DND-41 (cell line): ENCODE measurements around the gene RPL32.
A peak's percentile ranks its signal among the peaks of the same experiment; 100 is the strongest.

Experiments
- ATAC-seq: fragments of 200-7000 bp; cut with Tn5 transposase; 3 replicates; pipeline ENCODE4 v1.9.1; 2021; ENCODE audit warnings: low read depth; ENCODE audit not compliant: insufficient read depth
- DNase-seq: peaks from one replicate; pipeline ENCODE4 v3.0.0-alpha.2; 2020
- H2AFZ ChIP-seq: 2 replicates; pipeline ENCODE4 v1.6.0; 2012; ENCODE audit warnings: low read depth, low read length
- H3K27ac ChIP-seq: 2 replicates; pipeline ENCODE4 v1.5.1; 2012; ENCODE audit warnings: low read length, inconsistent platforms
- H3K27me3 ChIP-seq: fragments of 200-600 bp; sonication (generic); 2 replicates; pipeline ENCODE4 v1.6.0; 2012; ENCODE audit warnings: low read length, mild to moderate bottlenecking, inconsistent platforms; ENCODE audit not compliant: insufficient read depth, poor library complexity
- H3K36me3 ChIP-seq: 2 replicates; pipeline ENCODE4 v1.5.1; 2012; ENCODE audit warnings: low read length, inconsistent platforms; ENCODE audit not compliant: insufficient read depth
- H3K4me1 ChIP-seq: 2 replicates; pipeline ENCODE4 v1.5.1; 2012; ENCODE audit warnings: mild to moderate bottlenecking, low read length; ENCODE audit not compliant: insufficient read depth
- H3K4me2 ChIP-seq: 2 replicates; pipeline ENCODE4 v1.6.0; 2012; ENCODE audit warnings: mild to moderate bottlenecking, moderate library complexity, low read length, inconsistent platforms; ENCODE audit not compliant: insufficient read depth
- H3K4me3 ChIP-seq, 2 experiments: fragments of 200-600 bp in 1 of 2; shearing (Covaris generic) in 1 of 2; 2 replicates each; pipeline ENCODE4 v1.5.1; 2012 to 2016; ENCODE audit warnings: inconsistent platforms in 2 of 2, low read length in 2 of 2, mild to moderate bottlenecking in 2 of 2, low read depth in 1 of 2, moderate library complexity in 1 of 2
- H3K79me2 ChIP-seq: 2 replicates; pipeline ENCODE4 v1.6.0; 2012; ENCODE audit warnings: low read length, inconsistent platforms; ENCODE audit not compliant: insufficient read depth
- H3K9ac ChIP-seq: 2 replicates; pipeline ENCODE4 v1.6.0; 2012; ENCODE audit warnings: low read depth, mild to moderate bottlenecking, inconsistent platforms, low read length, moderate library complexity
- H3K9me3 ChIP-seq: 2 replicates; pipeline ENCODE4 v1.5.1; 2012; ENCODE audit warnings: low read length, moderate library complexity, mild to moderate bottlenecking, inconsistent platforms; ENCODE audit not compliant: insufficient read depth, severe bottlenecking
- H4K20me1 ChIP-seq: 2 replicates; pipeline ENCODE4 v1.6.0; 2012; ENCODE audit warnings: low read length; ENCODE audit not compliant: insufficient read depth
- CTCF ChIP-seq: IDR thresholded peaks from 2 replicates; pipeline ENCODE4 v1.5.1; 2012; ENCODE audit warnings: borderline replicate concordance, low read length, moderate library complexity, mild to moderate bottlenecking; ENCODE audit not compliant: poor library complexity, severe bottlenecking; ENCODE audit errors: extremely low read depth
- EZH2 ChIP-seq: IDR thresholded peaks from 3 replicates; pipeline ENCODE4 v1.6.1; 2012; ENCODE audit warnings: borderline replicate concordance, low read depth, mild to moderate bottlenecking, moderate library complexity, low read length, inconsistent platforms; ENCODE audit not compliant: severe bottlenecking

Gene RPL32

GRCh38 chr3:12835052-12835665 lies 6.2 kb downstream of the RPL32 start:
- Histone ChIP-seq H3K4me1 (peaks cover 27% of the 10 kb centered on the region), H4K20me1 (peaks cover 67% of the 10 kb centered on the region), H3K27ac (no peak overlapping the region), H3K4me3 (no peak overlapping the region), H3K4me2 (no peak overlapping the region), H2AFZ (no peak overlapping the region), H3K27me3 (no peaks in the 10 kb centered on the region), H3K9me3 (no peaks in the 10 kb centered on the region), H3K36me3 (peaks cover 97% of the 10 kb centered on the region), H3K9ac (no peak overlapping the region), H3K79me2 (peaks cover 48% of the 10 kb centered on the region)
- TF ChIP-seq EZH2 (no peak), CTCF (no peak)
- ATAC-seq (no peak), DNase-seq (no peak)

- Histone ChIP-seq H3K27me3 (no peaks in the 10 kb centered on the region), H4K20me1 (peaks cover 50% of the 10 kb centered on the region), H3K4me3 (no peak overlapping the region), H3K27ac (no peak overlapping the region), H2AFZ (no peak overlapping the region), H3K4me1 (peaks cover 10% of the 10 kb centered on the region), H3K4me2 (no peak overlapping the region), H3K9ac (no peak overlapping the region), H3K36me3 (peaks cover 91% of the 10 kb centered on the region), H3K79me2 (peaks cover 31% of the 10 kb centered on the region), H3K9me3 (no peaks in the 10 kb centered on the region)
- DNase-seq (no peak), ATAC-seq (peak; percentile 15; the same call in 2 of the 3 replicates)
- no peak for TF ChIP-seq EZH2
- no peak for TF ChIP-seq CTCF
Measured at GRCh38 chr3:12833222-12834161, 7.9 kb downstream of the RPL32 start.

GRCh38 chr3:12832350-12833221 lies 8.8 kb downstream of the RPL32 start:
- Histone ChIP-seq H2AFZ (no peak overlapping the region), H3K4me2 (no peak overlapping the region), H3K9me3 (no peaks in the 10 kb centered on the region), H3K79me2 (peaks cover 22% of the 10 kb centered on the region; the same call in 1 of the 2 replicates), H3K4me3 (no peak overlapping the region), H3K4me1 (peaks cover 1% of the 10 kb centered on the region; the same call in 1 of the 2 replicates), H3K27me3 (no peaks in the 10 kb centered on the region), H4K20me1 (peaks cover 41% of the 10 kb centered on the region), H3K36me3 (peaks cover 82% of the 10 kb centered on the region), H3K9ac (no peak overlapping the region), H3K27ac (no peak overlapping the region)
- ATAC-seq (0 out of 3 replicates have a peak, but pooled peaks have one; percentile 7), DNase-seq (no peak)
- no peak for TF ChIP-seq CTCF
- TF ChIP-seq EZH2, result no peak
